Neural cell (in vitro differentiated cells): ENCODE data around the gene ADAMTS16. TPM values are rescaled to one million over a fixed set of nuclear protein-coding genes. Genes with fewer than 3 reads are reported as not detected.

Experiments
- H2AFZ ChIP-seq: fragments of 200-600, 300-800 bp; sonication (generic), shearing (Covaris generic); 2 replicates; pipeline ENCODE4 v1.6.0; 2014; ENCODE audit warnings: low read depth, mild to moderate bottlenecking, antibody characterized with exemption, low read length, moderate library complexity
- H3F3A ChIP-seq: fragments of 200-600 bp; shearing (Covaris generic); 2 replicates; pipeline ENCODE4 v1.6.1; 2016; ENCODE audit warnings: mild to moderate bottlenecking, moderate library complexity, mixed read lengths, antibody characterized with exemption, low read length; ENCODE audit not compliant: insufficient read depth, poor library complexity, severe bottlenecking
- H3K27ac ChIP-seq: fragments of 200-600, 300-800 bp; sonication (generic), shearing (Covaris generic); 2 replicates; pipeline ENCODE4 v1.5.1; 2014; ENCODE audit warnings: mild to moderate bottlenecking, low read length, moderate library complexity
- H3K27me3 ChIP-seq: fragments of 300-800, 200-600 bp; sonication (generic), shearing (Covaris generic); 2 replicates; pipeline ENCODE4 v1.6.0; 2014; ENCODE audit warnings: mild to moderate bottlenecking, low read depth, low read length, moderate library complexity; ENCODE audit not compliant: insufficient read depth
- H3K36me3 ChIP-seq: fragments of 300-800, 200-600 bp; sonication (generic), shearing (Covaris generic); 2 replicates; pipeline ENCODE4 v1.5.1; 2014; ENCODE audit warnings: mild to moderate bottlenecking, antibody characterized with exemption, low read length, moderate library complexity; ENCODE audit not compliant: insufficient read depth
- H3K4me2 ChIP-seq: fragments of 300-800, 200-600 bp; sonication (generic), shearing (Covaris generic); 2 replicates; pipeline ENCODE4 v1.6.0; 2014; ENCODE audit warnings: mild to moderate bottlenecking, low read length
- H3K4me3 ChIP-seq: fragments of 300-800, 200-600 bp; sonication (generic), shearing (Covaris generic); 2 replicates; pipeline ENCODE4 v1.5.1; 2014; ENCODE audit warnings: mild to moderate bottlenecking, low read length, moderate library complexity
- H3K79me2 ChIP-seq: fragments of 200-600 bp; shearing (Covaris generic); replicated peaks from 2 replicates; pipeline ENCODE4 v1.6.0; 2014; ENCODE audit warnings: mild to moderate bottlenecking, low read length, moderate library complexity; ENCODE audit not compliant: insufficient read depth
- H3K9ac ChIP-seq: fragments of 300-800, 200-600 bp; sonication (generic), shearing (Covaris generic); 2 replicates; pipeline ENCODE4 v1.6.1; 2016; ENCODE audit warnings: mild to moderate bottlenecking, low read length, mixed read lengths
- H3K9me2 ChIP-seq: fragments of 200-600 bp; shearing (Covaris generic); 2 replicates; pipeline ENCODE4 v1.6.1; 2016; ENCODE audit warnings: mild to moderate bottlenecking, low read length, mixed read lengths; ENCODE audit not compliant: insufficient read depth
- H3K9me3 ChIP-seq: fragments of 200-600, 300-800 bp; sonication (generic), shearing (Covaris generic); 2 replicates; pipeline ENCODE4 v1.6.1; 2016; ENCODE audit warnings: mild to moderate bottlenecking, mixed run types, low read length, moderate library complexity, mixed read lengths
- H4K20me1 ChIP-seq: fragments of 200-600 bp; shearing (Covaris generic); 2 replicates; pipeline ENCODE4 v1.6.1; 2016; ENCODE audit warnings: mild to moderate bottlenecking, mixed run types; ENCODE audit not compliant: insufficient read depth
- EP300 ChIP-seq: fragments of 450-650 bp; conservative IDR thresholded peaks from 2 replicates; pipeline ENCODE4 v1.6.1; 2014; ENCODE audit warnings: antibody characterized with exemption, mild to moderate bottlenecking, moderate library complexity; ENCODE audit not compliant: poor library complexity, severe bottlenecking
- EZH2 ChIP-seq: fragments of 200-600, 300-800 bp; shearing (Covaris generic), sonication (generic); IDR thresholded peaks from 2 replicates; pipeline ENCODE4 v1.6.1; 2014; ENCODE audit warnings: antibody characterized with exemption, low read length, borderline replicate concordance, mild to moderate bottlenecking; ENCODE audit not compliant: insufficient read depth, poor library complexity, severe bottlenecking
- MXI1 ChIP-seq: fragments of 450-650 bp; conservative IDR thresholded peaks from 2 replicates; pipeline ENCODE4 v1.6.1; 2014; ENCODE audit warnings: antibody characterized with exemption, mild to moderate bottlenecking; ENCODE audit not compliant: poor library complexity, severe bottlenecking
- POLR2AphosphoS5 ChIP-seq: IDR thresholded peaks from 2 replicates; pipeline ENCODE4 v1.6.1; 2012
- RAD21 ChIP-seq: fragments of 450-650 bp; conservative IDR thresholded peaks from 2 replicates; pipeline ENCODE4 v1.6.1; 2014; ENCODE audit warnings: antibody characterized with exemption, mild to moderate bottlenecking, moderate library complexity
- SMC3 ChIP-seq: fragments of 450-650 bp; conservative IDR thresholded peaks from 2 replicates; pipeline ENCODE4 v1.6.1; 2014; ENCODE audit warnings: antibody characterized with exemption, mild to moderate bottlenecking, moderate library complexity; ENCODE audit not compliant: poor library complexity
- TAF1 ChIP-seq: IDR thresholded peaks from 2 replicates; pipeline ENCODE4 v1.6.1; 2012; ENCODE audit warnings: low read depth
- polyA plus RNA-seq: library from polyadenylated mRNA; depleted of rRNA; stranded (reverse); fragments of >200 nt; gene quantifications from 2 replicates; pipeline ENCODE4 v1.2.3, GENCODE V29; 2014
- TF ChIP-seq, protein P1 (sequence below): IDR thresholded peaks from 2 replicates; pipeline ENCODE4 v1.6.1; 2012; ENCODE audit warnings: borderline replicate concordance
- TF ChIP-seq, protein P2 (sequence below): fragments of 450-650 bp; IDR thresholded peaks from 2 replicates; pipeline ENCODE4 v1.5.1; 2014; ENCODE audit warnings: antibody characterized with exemption, mild to moderate bottlenecking, moderate library complexity; ENCODE audit not compliant: poor library complexity, severe bottlenecking

ADAMTS16 gene
- polyA plus RNA-seq, 1 donor from 2014 or later, result 1.3 TPM

DNA sequence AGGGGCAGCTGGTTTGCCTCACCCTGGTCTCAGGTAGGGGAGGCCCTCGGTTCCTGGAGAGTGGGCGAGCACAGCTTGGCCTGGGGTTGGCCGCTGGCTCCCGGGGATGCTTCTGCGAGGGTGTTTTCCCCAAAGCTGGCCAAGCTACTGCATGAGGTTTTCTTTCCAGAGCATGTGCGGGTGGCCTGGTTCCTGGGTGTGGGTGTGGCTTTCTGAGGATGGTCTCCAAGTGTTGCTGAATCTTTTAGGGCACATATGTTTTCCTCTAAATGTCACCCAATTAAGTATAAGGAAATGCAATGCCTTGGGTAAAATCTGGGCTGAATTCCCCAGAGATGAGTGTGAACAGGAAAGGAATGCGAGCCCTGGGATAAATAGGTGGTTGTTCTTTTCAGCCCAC, 166.6 kb downstream of the ADAMTS16 start:
- no peak overlapping the region for H3K27ac ChIP-seq
- H4K20me1 ChIP-seq, result no peaks in the 10 kb centered on the region
- no peak overlapping the region for H2AFZ ChIP-seq
- H3K9ac ChIP-seq, result no peak overlapping the region
- H3F3A ChIP-seq, result no peaks in the 10 kb centered on the region
- H3K4me2 ChIP-seq, result no peak overlapping the region
- no peaks in the 10 kb centered on the region for H3K27me3 ChIP-seq
- no peaks in the 10 kb centered on the region for H3K9me2 ChIP-seq
- no peak for TF ChIP-seq SMC3
- no peak for TF ChIP-seq TAF1
- TF ChIP-seq MXI1, result no peak
- TF ChIP-seq EP300, result no peak
- TF ChIP-seq, protein P1, sequence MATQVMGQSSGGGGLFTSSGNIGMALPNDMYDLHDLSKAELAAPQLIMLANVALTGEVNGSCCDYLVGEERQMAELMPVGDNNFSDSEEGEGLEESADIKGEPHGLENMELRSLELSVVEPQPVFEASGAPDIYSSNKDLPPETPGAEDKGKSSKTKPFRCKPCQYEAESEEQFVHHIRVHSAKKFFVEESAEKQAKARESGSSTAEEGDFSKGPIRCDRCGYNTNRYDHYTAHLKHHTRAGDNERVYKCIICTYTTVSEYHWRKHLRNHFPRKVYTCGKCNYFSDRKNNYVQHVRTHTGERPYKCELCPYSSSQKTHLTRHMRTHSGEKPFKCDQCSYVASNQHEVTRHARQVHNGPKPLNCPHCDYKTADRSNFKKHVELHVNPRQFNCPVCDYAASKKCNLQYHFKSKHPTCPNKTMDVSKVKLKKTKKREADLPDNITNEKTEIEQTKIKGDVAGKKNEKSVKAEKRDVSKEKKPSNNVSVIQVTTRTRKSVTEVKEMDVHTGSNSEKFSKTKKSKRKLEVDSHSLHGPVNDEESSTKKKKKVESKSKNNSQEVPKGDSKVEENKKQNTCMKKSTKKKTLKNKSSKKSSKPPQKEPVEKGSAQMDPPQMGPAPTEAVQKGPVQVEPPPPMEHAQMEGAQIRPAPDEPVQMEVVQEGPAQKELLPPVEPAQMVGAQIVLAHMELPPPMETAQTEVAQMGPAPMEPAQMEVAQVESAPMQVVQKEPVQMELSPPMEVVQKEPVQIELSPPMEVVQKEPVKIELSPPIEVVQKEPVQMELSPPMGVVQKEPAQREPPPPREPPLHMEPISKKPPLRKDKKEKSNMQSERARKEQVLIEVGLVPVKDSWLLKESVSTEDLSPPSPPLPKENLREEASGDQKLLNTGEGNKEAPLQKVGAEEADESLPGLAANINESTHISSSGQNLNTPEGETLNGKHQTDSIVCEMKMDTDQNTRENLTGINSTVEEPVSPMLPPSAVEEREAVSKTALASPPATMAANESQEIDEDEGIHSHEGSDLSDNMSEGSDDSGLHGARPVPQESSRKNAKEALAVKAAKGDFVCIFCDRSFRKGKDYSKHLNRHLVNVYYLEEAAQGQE, result no peak
- no peak for TF ChIP-seq POLR2AphosphoS5
- no peak for TF ChIP-seq EZH2
- TF ChIP-seq RAD21, result no peak
- TF ChIP-seq, protein P2, sequence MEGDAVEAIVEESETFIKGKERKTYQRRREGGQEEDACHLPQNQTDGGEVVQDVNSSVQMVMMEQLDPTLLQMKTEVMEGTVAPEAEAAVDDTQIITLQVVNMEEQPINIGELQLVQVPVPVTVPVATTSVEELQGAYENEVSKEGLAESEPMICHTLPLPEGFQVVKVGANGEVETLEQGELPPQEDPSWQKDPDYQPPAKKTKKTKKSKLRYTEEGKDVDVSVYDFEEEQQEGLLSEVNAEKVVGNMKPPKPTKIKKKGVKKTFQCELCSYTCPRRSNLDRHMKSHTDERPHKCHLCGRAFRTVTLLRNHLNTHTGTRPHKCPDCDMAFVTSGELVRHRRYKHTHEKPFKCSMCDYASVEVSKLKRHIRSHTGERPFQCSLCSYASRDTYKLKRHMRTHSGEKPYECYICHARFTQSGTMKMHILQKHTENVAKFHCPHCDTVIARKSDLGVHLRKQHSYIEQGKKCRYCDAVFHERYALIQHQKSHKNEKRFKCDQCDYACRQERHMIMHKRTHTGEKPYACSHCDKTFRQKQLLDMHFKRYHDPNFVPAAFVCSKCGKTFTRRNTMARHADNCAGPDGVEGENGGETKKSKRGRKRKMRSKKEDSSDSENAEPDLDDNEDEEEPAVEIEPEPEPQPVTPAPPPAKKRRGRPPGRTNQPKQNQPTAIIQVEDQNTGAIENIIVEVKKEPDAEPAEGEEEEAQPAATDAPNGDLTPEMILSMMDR, result no peak
- H3K36me3 ChIP-seq, result no peaks in the 10 kb centered on the region
- no peaks in the 10 kb centered on the region for H3K9me3 ChIP-seq
- no peaks in the 10 kb centered on the region for H3K79me2 ChIP-seq
- no peak overlapping the region for H3K4me3 ChIP-seq

DNA sequence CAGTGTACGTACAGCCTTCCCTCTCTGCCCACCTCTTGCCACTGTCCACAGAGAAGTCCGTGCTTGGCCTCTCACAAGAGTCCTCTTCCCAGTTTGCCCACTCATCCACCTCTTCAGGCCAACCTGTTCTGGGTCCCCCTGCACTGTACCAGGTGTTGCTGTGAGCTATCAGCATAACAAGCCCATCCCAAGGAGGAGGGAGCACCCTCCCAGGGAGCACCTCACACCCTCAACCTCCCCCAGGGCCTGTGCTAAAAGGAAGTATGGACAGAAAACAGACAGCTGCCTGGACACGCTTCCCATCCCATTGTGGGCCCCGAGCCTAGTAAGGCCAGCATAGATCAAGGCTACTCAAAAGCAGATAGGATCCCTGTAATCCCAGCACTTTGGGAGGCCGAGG, 168.2 kb downstream of the ADAMTS16 start:
- H3K79me2 ChIP-seq, result no peaks in the 10 kb centered on the region
- H3K36me3 ChIP-seq, result no peaks in the 10 kb centered on the region
- no peak overlapping the region for H3K4me3 ChIP-seq
- H3K27ac ChIP-seq, result no peak overlapping the region
- H3K9me3 ChIP-seq, result no peaks in the 10 kb centered on the region
- no peaks in the 10 kb centered on the region for H3K9me2 ChIP-seq
- no peak overlapping the region for H3K9ac ChIP-seq
- no peaks in the 10 kb centered on the region for H3F3A ChIP-seq
- H2AFZ ChIP-seq, result no peak overlapping the region
- H3K27me3 ChIP-seq, result no peaks in the 10 kb centered on the region
- TF ChIP-seq EZH2, result no peak
- no peak for TF ChIP-seq RAD21
- no peak for TF ChIP-seq SMC3
- TF ChIP-seq, protein P2, result no peak
- TF ChIP-seq MXI1, result no peak
- TF ChIP-seq EP300, result no peak
- TF ChIP-seq TAF1, result no peak
- no peak for TF ChIP-seq POLR2AphosphoS5
- TF ChIP-seq, protein P1, result no peak
- no peaks in the 10 kb centered on the region for H4K20me1 ChIP-seq
- H3K4me2 ChIP-seq, result no peak overlapping the region
